Measurements from ENCODE around the gene LY9. TPM values are rescaled to one million over a fixed set of nuclear protein-coding genes. Genes with fewer than 3 reads are reported as not detected.

Gene LY9
- total RNA-seq, 1 donor from 2014 or later = 4.7 TPM

DNA sequence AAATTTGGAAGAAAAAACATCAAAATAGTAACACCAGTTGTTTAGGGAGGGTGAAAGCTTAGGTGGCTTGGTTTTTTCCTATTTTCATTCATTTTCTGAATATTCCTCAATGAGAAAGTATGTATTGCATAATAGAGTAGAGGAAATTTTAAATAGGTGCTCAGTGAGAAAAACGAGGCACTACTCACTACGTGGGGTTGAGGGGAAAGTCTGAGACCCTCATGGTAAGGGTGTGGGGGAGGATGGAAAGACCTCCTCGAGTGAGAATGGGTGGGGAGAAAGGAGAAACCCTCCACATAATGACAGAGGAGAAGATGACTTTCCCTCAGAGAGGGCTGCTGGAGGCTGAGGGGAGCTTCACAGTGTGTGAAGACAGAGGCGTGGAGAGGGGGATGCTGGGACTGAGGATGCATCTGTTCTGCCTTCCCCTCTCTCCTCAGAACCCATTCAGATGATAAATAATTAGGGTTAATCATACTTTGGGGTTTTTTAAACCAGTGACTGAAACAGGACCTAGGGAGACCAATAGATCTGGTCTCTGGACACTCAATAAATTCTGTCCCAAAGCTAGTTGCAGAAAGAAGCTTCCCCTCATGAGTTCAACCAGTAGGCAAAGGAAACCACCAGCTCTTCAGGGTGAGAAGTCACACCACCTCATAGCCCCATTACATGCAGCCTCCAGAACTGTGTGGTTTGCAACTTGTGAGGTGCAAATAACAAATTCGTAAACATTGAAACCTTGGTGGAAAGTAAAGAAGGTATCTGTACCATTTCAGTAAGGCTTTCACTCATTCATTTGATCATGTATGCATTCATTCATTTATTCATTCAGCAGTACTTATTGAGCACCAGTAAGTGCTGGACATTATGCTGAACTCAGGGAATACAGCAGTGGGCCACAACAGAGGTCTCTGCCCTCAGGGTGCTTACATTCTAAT is 39.8 kb upstream of the LY9 start:
- DNase-seq (ENCODE audit: extremely low spot score in 2 of 2) = peak in 1 of 2 donors; percentile 10
- Histone ChIP-seq H3K4me3 (no peak overlapping the region), H3K27ac (no peak overlapping the region), H3K27me3 (no peaks in the 10 kb centered on the region), H3K9me3 (no peaks in the 10 kb centered on the region), H3K4me1 (no peaks in the 10 kb centered on the region), H3K36me3 (no peaks in the 10 kb centered on the region)
- intact Hi-C loops (cut with DNase I) = no loop called here
- TF ChIP-seq, protein P1, sequence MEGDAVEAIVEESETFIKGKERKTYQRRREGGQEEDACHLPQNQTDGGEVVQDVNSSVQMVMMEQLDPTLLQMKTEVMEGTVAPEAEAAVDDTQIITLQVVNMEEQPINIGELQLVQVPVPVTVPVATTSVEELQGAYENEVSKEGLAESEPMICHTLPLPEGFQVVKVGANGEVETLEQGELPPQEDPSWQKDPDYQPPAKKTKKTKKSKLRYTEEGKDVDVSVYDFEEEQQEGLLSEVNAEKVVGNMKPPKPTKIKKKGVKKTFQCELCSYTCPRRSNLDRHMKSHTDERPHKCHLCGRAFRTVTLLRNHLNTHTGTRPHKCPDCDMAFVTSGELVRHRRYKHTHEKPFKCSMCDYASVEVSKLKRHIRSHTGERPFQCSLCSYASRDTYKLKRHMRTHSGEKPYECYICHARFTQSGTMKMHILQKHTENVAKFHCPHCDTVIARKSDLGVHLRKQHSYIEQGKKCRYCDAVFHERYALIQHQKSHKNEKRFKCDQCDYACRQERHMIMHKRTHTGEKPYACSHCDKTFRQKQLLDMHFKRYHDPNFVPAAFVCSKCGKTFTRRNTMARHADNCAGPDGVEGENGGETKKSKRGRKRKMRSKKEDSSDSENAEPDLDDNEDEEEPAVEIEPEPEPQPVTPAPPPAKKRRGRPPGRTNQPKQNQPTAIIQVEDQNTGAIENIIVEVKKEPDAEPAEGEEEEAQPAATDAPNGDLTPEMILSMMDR (IDR thresholded peaks at IDR 0.05) = no peak
- TF ChIP-seq POLR2A (IDR thresholded peaks at IDR 0.05) (no peak), POLR2AphosphoS5 (IDR thresholded peaks at IDR 0.05; ENCODE audit: insufficient read depth in 1 of 2, low read depth in 1 of 2) (no peak)

DNA sequence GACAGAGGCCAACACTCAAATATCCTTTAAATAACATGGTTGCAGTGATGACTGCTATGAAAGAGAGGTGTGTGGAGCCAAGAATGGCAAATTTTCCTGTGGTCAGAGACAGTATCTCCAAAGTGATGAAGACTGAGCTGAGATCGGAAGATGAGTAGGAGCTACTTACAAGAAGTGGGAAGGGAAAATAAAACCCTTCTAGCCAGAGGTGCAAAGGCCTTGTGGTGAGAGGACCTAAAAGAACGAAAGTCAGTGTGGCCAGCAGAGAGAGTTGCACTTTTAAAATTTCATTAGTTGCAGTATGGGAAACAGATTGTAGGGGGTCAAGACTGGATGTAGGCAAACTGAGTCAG is 39.1 kb upstream of the LY9 start:
- no peaks in the 10 kb centered on the region for H3K9me3 ChIP-seq
- no peaks in the 10 kb centered on the region for H3K36me3 ChIP-seq
- intact Hi-C loops (cut with DNase I) = no loop called here
- no peak overlapping the region for H3K27ac ChIP-seq
- no peaks in the 10 kb centered on the region for H3K4me1 ChIP-seq
- H3K4me3 ChIP-seq = no peak overlapping the region
- no peak for DNase-seq (ENCODE audit: extremely low spot score in 2 of 2)
- TF ChIP-seq, protein P1 (IDR thresholded peaks at IDR 0.05) = no peak
- TF ChIP-seq POLR2A (IDR thresholded peaks at IDR 0.05) (no peak), POLR2AphosphoS5 (IDR thresholded peaks at IDR 0.05; ENCODE audit: insufficient read depth in 1 of 2, low read depth in 1 of 2) (no peak)
- no peaks in the 10 kb centered on the region for H3K27me3 ChIP-seq

DNA sequence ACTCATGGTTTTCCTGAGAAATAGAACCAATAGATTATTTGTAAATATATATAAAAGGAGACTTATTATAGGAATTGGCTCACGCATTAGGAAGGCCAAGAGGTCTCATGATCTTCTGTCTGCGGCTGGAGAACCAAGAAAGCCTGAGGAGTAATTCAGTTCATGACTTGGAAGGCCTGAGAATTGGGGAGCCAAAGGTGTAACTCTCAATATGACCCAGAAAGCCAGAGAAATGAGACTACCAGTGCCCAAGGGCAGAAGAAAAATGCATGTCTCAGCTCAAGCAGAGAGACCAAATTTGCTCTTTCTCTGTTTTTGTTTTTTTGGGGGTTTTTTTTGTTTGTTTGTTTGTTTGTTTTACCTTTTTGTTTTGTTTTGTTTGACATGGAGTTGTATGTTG is 37.5 kb upstream of the LY9 start:
- DNase-seq (ENCODE audit: extremely low spot score in 2 of 2) = peak in 1 of 2 donors; percentile 20
- H3K4me1 ChIP-seq = no peaks in the 10 kb centered on the region
- H3K9me3 ChIP-seq = no peaks in the 10 kb centered on the region
- H3K27me3 ChIP-seq = no peaks in the 10 kb centered on the region
- intact Hi-C loops (cut with DNase I) = no loop called here
- H3K4me3 ChIP-seq = no peak overlapping the region
- H3K36me3 ChIP-seq = no peaks in the 10 kb centered on the region
- TF ChIP-seq POLR2AphosphoS5 (IDR thresholded peaks at IDR 0.05; ENCODE audit: insufficient read depth in 1 of 2, low read depth in 1 of 2) (no peak), POLR2A (IDR thresholded peaks at IDR 0.05) (no peak)
- TF ChIP-seq, protein P1 (IDR thresholded peaks at IDR 0.05) = no peak
- no peak overlapping the region for H3K27ac ChIP-seq

DNA sequence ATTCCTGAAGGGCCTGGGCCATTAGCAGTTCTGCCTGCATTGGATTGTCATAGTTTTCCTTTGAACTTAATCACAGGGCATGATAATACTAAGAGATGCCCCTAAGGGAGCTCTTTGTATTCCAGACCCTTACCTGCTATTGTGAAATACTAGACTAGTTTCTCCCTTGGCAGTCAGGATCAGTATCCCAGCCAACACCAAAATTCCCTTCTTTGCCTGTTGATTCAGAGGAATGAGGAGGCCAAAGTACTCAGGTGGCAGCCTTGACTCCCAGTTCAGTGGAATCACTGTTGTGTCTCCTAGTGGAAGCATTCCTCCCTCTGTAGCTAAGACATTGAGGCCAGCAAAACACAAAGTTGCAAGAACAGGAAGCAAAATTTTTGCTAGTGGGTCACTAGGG is 36.2 kb upstream of the LY9 start:
- Histone ChIP-seq H3K27me3 (no peaks in the 10 kb centered on the region), H3K4me1 (no peaks in the 10 kb centered on the region), H3K4me3 (no peak overlapping the region), H3K27ac (no peak overlapping the region), H3K36me3 (no peaks in the 10 kb centered on the region), H3K9me3 (no peaks in the 10 kb centered on the region)
- peak in 1 of 2 donors; percentile 37 for DNase-seq (ENCODE audit: extremely low spot score in 2 of 2)
- intact Hi-C loops (cut with DNase I) = no loop called here
- TF ChIP-seq, protein P1 (IDR thresholded peaks at IDR 0.05) = no peak
- TF ChIP-seq POLR2AphosphoS5 (IDR thresholded peaks at IDR 0.05; ENCODE audit: insufficient read depth in 1 of 2, low read depth in 1 of 2) (no peak), POLR2A (IDR thresholded peaks at IDR 0.05) (no peak)

DNA sequence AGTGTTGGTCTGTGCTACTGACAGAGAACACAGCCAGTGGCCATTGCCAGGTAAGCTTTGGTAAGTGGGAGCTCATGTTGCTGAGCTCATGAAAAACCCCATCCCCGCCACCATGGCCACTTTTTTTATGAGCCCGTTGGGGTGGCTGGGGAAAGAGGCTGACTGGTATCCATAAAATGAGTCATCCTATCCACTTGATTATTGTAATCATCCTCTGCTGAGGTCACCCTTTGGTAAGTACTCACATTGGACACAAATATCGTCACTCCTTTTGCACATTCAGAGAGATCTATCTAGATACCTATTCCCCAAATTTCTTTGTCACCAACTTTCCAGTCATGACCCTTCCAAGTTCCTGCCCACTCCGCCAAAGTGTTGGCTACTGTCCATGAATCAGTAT is 34.9 kb upstream of the LY9 start:
- Histone ChIP-seq H3K4me1 (no peaks in the 10 kb centered on the region), H3K27me3 (no peaks in the 10 kb centered on the region), H3K9me3 (no peaks in the 10 kb centered on the region), H3K4me3 (no peak overlapping the region), H3K27ac (no peak overlapping the region), H3K36me3 (no peaks in the 10 kb centered on the region)
- peak in 1 of 2 donors; percentile 65 for DNase-seq (ENCODE audit: extremely low spot score in 2 of 2)
- TF ChIP-seq POLR2AphosphoS5 (IDR thresholded peaks at IDR 0.05; ENCODE audit: insufficient read depth in 1 of 2, low read depth in 1 of 2) (no peak), POLR2A (IDR thresholded peaks at IDR 0.05) (no peak)
- TF ChIP-seq, protein P1 (IDR thresholded peaks at IDR 0.05) = no peak
- intact Hi-C loops (cut with DNase I) = no loop called here
